Measurements from ENCODE around the gene INPP1.
"Not testable (repeated sequence)": the region's sequence is repeated elsewhere in the genome, so short reads cannot be mapped to it uniquely, and the experiment has no call there.

INPP1 gene

DNA sequence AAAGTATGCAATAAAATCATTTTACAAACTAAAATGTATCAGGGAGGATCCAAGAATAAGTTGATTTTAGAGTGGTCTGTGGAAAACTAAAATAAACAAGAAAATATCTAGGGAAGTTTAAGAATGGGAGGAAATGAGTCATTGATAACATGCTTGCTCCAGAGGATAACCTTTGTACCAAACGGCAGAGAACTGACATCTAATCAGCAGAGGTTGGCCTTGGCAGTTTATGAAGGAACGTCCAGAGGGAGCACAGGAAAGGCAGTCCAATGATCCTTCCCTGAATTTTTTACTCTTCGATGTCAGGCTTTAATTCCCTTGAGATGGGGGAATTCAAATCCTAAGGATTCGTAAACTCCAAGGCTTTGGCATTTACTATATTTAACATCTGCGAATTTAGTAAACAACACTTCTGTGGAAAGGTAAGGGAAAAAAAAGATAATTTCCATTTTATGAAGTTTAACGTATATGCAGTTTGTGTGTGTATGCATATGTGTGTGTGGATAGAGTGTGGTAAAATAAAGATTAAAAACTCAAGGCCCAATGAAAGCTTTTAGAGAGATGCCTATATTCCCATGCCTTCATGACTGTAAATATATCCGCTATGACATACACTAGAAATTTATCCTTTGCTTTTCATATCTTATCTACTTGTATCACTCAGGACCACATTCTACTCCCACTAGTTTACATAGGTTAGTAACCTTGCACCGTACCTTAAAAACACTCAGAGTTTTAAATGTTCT lies 8.7 kb upstream of the INPP1 start:
- no peak for DNase-seq (ENCODE audit: low read depth)

DNA sequence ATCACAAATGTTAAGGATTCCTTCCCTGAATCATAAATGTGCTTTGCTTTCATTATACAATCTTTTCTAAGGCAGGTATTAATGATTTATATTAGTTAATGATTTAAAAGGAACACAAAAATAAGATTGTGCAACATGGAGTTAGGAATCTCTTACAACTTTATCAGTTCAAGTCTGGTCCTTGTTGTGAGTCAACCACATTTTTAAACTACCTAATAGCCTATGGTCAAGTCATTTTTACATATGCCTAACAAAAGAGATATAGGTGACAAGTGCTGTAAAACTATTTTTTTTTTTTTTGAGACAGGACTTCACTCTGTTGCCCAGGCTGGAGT lies 8.2 kb upstream of the INPP1 start:
- no peak for DNase-seq (ENCODE audit: low read depth)

DNA sequence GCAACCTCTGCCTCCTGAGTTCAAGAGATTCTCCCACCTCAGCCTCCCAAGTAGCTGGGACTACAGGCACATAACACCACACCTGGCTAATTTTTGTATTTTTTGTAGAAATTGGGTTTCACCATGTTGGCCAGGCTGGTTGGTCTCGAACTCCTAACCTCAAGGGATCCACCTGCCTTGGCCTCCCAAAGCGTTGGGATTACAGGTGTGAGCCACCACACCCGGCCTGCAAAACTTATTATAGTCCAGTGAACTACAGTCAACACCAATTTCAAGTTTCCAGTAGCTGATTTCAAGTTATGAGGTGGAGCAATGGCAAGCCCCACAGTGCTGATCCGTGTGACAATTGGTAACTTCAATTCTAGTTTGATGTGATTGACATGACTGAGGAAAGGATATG lies 7.8 kb upstream of the INPP1 start:
- DNase-seq (ENCODE audit: low read depth): not testable (repeated sequence)

DNA sequence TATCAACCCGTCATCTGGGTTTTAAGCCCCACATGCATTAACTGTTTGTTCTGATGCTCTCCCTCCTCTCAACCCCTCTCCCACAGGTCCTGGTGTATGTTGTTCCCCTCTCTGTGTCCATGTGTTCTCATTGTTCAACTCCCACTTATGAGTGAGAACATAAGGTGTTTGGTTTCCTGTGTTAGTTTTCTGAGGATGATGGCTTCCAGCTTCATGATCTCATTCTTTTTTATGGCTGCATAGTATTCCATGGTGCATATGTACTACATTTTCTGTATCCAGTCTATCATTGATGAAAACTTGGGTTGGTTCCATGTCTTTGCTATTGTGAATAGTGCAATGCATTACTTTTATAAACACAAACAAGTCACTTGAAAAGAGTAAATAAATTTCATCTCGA lies 7.0 kb upstream of the INPP1 start:
- DNase-seq (ENCODE audit: low read depth): no peak

DNA sequence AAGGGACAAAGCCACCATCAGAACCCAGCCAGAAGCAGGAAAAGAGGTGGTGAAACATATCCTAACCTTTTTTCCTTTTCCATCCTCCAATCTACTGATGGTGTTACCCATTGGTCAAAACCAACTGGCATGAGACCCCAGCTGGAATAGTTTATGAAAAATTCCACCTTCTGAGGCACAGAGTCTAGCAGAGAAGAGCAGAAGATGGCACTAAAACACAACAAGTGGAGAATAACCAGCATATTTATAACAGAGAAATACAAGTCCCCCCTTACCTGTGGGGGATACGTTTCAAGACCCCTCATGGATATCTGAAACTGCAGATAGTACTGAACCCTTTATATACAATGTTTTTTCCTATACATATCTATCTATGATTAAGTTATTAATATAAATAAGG lies 4.9 kb upstream of the INPP1 start:
- no peak for DNase-seq (ENCODE audit: low read depth)

DNA sequence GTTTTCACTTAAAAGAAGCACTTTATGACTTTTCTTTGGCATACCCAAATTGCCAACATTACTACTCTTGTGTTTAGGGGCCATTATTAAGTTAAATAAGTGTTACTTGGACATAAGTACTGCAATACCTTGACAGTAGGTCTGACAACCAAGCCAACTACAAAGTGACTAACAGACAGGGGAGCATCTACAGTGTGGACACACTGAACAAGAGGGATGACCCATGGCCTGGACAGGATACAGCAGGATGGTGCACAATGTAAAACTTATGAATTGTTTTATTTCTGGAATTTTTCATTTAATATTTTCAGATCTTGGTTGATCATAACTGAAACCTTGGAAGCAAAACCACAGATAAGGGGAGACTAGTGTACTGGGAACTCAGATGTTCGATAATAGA lies 4.0 kb upstream of the INPP1 start:
- no peak for DNase-seq (ENCODE audit: low read depth)

DNA sequence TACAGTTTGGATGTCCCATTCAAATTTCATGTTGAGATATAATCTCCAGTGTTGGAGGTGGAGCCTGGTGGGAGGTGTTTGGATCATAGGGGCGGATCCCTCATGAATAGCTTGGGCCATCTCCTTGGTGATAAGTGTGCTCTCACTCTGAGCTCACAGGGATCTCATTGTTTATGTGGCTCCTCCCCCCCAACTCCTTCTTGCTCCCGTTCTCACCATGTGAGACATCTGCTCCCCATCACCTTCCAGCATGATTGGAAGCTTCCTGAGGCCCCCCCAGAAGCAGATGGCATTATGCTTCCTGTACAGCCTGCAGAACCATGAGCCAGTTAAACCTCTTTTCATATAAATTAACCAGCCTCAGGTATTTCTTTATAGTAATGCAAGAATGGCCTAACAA lies 3.0 kb upstream of the INPP1 start:
- DNase-seq (ENCODE audit: low read depth): no peak

DNA sequence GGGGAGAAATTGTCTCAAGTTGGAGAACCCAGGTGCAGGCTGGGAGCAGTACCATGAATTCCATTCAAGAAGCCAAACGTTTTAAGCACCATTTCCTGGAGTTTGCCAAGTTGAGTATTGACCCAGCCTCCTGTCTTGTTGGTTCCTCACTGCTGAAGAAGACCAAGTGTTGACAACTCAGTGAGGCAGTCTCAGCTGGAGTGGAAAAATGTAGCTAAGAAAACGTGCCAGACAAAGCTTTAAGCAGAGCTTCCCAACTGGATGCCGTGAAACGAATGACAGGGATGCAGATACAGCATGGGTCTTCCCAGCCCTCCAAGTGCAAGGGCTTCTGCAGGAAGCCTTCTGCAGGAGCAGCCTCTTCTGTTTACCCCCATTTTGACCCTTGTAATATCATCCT lies 778 bp upstream of the INPP1 start:
- DNase-seq (ENCODE audit: low read depth): no peak

DNA sequence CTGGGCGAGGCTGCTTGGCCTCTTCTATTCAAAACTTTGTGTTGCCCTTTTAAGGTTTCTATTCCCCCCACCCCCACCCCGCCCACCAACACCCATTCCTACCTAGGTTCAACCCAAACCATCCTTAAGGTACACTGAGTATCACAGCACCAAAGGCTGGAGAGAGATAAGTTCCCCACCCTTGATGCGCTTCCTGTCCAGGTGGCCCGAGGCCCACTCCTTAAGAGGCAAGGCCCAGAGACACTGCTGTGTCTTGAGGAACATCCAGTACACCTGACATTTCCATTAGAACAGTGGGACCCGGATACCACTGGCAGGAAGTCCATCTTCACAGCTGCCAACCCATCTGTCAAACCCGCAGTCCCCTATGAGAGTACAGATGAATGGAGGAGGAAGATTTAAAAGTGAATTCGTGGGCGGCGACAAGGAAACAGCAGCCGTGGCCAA lies 277 bp upstream of the INPP1 start:
- no peak for DNase-seq (ENCODE audit: low read depth)

DNA sequence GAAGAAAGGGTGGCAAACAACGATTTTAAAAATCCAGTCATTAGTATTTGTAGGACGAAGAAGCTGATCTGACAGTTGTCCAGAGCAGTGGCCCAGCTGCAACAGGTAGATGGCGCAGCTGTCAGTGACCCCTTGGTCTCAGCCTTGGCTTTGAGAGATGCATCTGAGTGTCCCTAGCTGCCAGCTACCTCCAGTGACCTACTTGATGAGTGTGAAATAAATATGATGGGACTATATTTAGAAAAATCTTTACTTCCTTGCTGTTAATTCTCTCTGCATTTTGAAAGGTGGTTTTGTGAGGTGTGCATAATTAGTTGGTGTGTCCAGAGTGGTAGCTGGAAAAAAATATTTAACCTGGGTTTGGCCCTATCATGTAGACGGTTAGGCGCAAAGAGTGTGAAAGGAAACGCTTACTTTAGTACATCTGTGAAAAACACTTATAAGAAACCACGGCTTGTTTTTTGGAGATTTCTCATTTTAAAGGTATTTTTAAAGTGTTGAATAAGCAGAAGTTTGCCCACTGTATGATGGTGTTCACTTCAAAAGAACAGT lies 963 bp downstream of the INPP1 start:
- no peak for DNase-seq (ENCODE audit: low read depth)

DNA sequence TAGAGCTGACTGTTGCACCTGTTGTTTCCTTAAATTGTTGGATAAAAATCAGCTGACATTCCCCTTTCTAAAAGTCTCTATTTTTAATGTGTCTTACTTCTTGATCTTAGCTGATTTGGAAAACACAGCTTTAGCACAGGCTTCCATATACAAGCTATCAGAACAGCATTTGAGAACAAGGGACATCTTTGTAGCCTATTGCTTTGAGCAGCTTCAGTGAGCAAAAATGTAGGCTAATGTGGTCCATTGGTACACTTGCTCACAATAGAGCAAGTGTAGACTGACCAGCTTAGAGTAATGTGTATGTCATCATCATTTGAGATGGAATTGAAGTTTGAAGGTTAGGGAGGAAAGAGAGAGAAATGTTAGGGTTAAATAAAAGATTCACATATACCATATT lies 7.0 kb downstream of the INPP1 start:
- DNase-seq (ENCODE audit: low read depth): no peak

DNA sequence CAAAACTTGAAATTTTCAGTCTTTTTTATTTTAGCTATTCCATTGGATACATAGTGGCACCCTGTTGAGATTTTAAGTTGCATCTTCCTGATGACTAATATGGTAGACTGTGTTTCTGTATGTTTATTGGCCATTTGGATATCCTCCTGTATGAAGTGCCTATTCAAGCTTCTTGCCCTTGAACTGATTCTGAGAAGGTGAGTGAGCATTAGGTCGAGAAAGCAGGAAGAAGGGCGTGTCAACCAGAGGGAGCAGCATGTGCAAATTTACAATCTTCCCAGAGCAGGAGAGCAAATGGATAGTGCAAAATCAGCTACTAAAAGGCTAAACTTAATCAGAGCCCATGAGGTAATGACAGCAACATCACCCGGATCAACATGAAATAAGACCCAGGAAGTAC lies 8.6 kb downstream of the INPP1 start:
- no peak for DNase-seq (ENCODE audit: low read depth)

DNA sequence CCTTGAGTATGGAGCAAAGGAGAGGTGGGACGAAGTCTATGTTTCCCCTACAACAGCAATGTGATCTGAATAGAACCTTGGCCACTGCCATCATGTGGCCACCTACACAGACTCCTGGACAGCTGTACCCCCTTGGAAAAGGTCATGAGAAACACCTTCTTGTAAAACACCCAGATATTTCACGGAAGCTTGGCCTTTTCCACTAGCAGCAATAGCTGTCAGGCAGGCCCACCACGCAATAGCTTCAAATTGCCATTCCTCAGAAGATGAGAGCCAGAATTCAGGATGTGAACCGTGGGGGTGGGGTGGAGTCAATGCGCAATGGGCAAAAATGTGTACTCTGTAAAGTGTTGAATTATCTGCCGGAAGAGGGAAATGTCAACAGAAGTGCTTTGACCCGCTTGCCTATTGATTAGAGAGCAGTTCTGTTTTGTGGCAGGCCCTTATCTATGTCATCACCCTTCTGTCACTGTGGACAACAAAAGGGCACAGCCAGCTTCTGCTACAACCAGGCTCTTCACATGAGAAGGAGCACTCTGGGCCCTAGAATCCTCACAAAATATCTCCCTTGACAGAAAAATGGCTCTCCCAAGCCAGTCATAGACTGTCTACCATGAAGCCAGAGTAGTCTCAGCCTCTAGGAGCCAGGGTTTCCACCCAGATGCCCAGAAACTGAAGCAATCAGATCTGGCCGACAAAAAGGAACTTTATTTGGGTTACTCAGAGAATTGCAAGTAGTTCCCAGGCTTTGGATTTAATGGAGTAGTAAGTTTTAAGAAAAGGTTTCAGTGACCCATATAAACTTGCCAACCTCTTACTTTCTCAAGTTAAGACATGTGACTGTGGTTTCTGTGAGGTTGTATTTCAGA lies 9.5 kb downstream of the INPP1 start:
- DNase-seq (ENCODE audit: low read depth): no peak

DNA sequence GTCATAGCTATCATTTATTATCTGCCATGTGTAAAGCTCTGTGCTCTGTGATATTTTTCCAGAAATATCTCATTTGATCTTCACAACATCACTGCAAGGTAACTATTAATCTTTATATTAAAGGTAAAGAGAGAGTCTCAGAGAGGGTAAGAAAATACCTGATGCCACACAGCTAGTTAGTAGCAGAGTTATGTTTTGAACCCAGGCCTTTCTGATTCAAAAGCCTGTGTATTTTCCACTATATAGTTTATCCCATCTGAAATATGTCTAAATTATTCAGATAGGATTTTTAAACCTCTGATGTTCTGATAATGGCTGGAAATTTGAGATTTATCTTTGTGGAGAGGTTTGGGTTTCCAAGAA lies 10.1 kb downstream of the INPP1 start:
- no peak for DNase-seq (ENCODE audit: low read depth)

DNA sequence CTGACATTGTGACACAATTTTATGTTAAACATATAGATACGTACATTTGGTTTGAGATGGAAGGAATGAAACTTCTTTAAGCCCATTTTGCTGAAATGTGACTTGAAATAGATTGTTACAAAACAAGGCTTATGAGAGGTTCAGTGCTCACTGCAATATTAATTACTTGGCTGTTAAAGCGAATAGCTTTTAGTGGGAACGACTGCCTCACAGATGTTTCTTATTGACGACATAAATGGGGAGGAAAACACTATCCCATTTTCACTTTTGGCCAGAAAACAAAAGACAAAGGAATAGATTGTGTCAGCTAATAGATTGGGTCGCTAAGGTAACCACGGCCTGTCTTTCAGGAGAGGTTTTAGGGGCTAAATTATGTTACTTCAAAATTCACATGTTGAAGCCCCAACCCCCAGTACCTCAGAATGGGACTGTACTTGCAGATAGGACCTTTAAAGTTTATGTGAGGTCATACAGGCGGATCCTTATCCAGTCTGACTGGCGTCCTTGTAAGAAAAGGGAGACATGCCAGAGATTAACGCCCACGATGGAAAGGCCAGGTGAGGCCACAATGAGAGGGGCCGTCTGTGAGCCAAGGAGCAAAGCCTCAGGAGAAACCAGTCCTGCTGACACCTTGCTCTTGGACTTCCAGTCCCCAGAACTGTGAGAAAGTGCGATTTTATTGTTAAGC lies 10.8 kb downstream of the INPP1 start:
- no peak for DNase-seq (ENCODE audit: low read depth)

DNA sequence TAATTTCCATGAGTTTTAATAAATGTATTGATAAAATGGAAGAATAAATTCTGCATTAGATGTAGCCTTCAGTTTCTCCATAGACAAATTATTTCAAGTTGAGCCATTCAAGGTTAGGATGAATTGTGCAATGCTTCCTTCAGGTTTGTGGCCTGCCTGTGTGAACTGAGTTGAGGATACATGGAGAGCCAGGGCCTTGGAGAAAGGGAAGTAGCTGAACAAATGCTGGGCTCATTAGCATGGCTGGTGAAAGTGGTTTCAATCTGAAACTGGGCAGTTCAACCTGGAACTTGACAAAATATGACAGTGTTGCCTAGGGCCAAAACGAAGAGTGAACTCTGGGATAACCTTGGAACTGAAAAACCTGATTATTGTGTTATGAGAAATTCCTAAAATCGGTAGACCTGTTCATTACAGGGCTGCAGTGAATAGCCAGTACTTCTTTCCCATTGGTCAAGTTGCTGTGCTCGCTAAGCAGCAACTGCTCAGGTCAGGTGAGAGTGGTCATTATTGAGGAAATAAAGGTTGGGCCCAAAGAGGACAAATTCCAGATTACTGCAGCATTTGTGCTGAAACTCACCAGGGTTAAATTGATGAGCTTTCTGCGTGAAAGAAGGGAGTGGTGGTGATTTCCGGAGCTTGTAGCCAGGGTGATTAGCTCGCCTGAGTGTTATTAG lies 12.7 kb downstream of the INPP1 start:
- no peak for DNase-seq (ENCODE audit: low read depth)

DNA sequence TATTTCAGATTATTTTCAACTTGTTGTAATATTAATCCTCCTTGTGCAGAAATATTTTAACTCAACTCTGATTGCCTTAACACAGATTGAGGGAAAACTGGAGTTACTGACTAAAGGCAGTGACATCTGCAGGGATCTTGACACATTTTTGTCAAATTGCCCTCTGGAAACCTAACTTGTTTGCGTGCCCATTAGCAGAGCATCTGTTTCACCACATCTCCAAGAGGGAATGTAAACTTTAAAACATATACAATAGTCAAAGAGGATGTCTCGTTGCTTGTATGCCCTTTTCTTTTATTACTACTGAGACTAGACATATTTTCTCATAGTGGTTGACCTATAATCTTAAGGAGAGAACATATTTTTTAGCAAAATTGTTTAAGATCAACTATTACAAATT lies 14.2 kb downstream of the INPP1 start:
- no peak for DNase-seq (ENCODE audit: low read depth)

DNA sequence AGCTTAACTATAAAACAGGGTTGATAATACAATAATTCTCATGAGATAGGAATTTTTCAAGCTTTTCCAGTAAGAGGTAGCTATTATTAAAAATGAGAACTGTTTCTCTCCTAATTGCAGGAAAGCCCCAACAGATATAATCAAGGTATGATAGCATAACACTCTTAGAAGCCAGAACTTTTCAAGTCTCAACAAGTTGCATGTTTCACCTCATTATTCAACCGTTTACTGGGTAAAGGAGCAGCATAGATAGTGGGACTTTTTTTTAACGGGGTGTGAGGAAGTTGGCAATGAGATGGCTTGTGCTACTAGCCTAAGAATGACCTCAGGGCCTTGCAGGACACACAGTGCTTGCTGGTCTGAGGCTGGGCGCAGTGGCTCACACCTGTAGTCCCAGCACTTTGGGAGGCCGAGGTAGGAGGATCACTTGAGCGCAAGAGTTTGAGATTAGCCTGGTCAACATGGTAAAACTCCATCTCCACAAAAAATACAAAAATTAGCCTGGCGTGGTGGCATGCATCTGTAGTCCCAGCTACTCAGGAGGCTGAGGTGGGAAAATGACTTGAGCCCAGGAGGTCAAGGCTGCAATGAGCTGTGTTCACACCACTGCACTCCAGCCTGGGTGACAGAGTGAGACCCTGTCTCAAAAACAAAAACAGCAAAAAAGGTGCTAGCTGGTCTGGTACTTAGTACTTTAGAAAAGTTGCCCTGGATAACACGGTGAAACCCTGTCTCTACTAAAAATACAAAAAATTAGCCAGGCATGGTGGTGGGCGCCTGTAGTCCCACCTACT lies 15.5 kb downstream of the INPP1 start:
- DNase-seq (ENCODE audit: low read depth): not testable (repeated sequence)

DNA sequence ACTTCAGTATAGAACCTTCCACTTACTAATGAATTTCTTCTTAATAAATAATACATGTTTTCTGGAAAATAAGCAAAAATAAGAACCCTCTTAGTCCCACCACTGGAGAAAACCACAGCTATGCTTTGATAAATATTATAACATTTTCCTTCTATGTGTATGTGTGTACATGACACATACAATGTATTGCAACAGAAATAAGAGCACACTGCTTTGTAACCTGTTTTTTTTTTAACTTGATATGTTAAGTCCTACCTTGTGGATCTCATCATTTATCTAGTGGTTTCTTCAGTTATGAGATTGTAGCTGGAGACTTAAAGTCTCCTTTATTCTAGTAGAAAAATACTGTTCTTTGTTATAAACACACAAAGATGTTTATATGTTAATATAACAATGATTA lies 17.2 kb downstream of the INPP1 start:
- no peak for DNase-seq (ENCODE audit: low read depth)

DNA sequence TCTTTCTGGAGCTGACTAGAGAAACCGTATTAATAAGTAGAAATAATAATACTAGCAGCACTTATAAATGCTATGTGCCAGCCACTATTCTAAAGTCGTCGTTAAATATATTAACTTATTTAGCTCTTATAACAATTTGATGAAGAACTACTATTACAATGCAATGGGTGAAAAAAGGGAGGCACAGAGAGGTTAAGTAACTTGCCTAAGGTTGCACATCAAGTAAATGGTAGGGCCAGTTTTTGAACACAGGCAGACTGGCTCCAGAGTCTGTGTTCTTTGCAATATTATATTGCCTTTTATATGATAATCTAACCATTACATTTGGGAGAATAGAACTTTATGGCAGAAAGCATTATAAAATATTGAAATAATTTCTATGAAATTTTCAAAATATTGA lies 17.6 kb downstream of the INPP1 start:
- no peak for DNase-seq (ENCODE audit: low read depth)

DNA sequence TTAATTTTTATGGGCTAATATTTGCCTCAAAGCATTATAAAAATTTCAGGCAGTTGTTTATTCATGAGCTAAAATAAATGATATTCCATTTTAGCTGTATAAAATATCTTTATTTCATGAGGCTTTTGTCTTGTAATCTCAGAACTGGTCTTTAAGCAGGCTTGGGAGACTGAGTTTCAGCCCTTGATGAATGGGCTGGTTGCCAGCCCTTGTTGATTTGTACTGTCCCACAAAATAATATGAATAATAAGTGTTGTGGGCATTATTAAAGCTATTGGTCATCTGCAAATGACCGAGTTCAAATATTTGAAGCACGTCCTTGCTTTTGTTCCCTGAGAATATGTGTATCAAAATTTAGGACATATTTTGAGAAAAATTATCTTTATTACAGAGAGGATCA lies 18.2 kb downstream of the INPP1 start:
- no peak for DNase-seq (ENCODE audit: low read depth)
